SIG-M5 (cell line): ENCODE measurements around the gene TNFRSF13B.

Experiments
- DNase-seq: peaks from one replicate; lab custom pipeline; 2025; lab: John Stamatoyannopoulos, UW

TNFRSF13B gene

DNA sequence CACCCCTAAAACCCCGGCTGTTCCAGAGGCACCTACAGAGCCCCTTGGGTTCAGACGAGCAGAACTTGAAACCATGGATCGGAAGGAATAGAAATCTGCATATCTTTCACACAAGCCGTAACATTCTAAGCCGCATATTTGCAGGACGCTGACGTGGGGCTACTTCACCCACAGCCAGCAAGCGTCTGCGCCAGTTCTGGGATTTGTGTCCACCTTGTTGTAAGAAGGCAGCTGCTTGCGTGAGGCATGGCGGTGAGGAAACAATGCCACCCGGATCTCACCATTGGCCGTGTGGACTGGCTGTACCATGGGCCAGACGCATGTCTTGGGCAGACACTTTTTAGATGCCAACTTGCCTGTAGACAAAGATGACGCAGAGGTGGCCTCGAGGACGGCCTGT lies 34.5 kb downstream of the TNFRSF13B start:
- no peak for DNase-seq

DNA sequence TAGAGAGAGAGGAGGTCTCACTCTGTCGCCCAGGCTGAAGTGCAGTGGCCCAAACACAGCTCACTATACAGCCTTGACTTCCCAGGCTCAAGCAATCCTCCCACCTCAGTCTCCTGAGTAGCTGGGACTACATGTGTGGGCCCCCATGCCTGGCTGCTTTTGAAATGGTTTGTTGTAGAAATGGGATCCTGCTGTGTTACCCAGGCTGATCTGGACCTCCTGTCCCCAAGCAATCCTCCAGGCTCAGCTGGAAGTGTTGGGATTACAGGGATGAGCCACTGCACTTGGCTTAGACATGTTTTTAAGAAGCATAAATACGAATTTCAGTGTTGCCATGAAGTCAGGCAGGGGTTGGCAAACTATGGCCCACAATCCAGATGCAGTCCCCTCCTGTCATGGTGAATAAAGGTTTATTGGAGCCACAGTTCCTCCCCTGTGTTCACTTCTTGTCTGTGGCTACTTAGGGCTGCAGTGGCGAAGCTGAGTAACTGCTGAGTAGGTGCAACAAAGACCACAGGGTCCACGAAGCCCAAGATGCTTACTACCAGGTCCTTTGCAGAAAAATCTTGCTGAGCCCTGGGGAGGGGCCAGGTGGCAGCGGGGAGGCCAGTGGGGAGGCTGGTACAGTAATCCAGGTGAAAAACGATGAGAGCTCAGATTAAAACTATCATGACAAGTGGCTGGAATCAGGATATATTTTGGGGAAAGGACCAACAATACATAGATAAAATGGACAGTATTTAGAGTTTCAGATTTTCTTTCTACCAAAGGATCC lies 35.2 kb downstream of the TNFRSF13B start:
- no peak for DNase-seq

DNA sequence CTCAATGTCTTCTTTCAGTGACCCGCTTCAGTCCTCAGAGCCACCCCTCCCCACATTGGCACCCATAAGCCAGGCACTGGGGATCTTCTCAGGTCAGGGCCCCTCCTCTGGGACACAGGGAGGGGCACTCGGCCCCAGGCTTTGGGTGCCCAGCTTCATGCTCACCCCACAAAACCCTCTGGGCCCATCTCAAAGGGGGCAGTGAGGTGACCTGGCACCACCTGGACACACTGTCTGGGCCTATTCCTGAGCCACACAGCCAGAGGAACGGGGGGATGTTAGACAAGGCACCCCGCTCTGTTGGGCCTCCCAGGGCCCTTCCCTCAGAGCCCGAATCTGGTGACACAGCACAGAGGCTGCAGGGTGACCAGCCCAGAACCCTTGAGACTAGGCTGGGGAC lies 36.1 kb downstream of the TNFRSF13B start:
- no peak for DNase-seq

DNA sequence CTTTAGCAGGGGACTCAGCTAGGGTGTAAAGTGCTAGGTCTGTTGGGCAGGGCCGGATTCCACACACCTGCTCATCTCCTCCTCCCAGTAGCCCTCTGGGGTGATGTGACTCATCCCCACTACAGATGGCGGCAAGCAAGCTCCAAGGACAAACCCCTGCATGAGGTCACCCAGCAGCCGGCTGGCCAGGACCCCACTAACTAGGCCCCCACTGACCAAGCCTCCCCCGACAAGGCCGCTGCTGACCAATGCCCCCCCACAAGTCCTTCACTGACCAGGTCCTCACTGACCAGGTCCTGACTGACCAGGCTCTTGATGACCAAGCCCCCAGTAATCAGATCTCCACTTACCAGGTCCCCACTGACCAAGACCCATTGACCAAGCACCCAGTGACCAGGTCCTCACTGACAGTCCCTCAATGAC lies 36.7 kb downstream of the TNFRSF13B start:
- no peak for DNase-seq

DNA sequence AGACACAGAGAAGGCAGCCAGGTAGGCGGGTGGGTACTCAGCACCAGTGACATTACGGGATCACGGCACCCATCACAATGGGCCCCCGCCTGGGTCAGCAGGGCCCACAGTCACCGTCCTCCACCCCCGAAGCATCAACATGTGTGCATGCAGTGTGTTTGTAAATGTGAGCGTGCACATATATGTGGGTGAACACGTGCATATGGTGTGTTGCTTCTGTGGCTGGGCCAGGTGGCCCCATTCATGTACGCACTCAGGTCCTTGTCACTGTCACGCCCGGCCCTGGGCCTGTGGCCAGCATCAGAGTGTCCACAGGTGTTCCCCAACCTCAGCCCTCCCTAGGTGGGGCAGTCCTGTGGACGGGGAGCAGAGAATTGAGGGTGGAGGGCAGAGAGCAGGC lies 37.1 kb downstream of the TNFRSF13B start:
- no peak for DNase-seq

DNA sequence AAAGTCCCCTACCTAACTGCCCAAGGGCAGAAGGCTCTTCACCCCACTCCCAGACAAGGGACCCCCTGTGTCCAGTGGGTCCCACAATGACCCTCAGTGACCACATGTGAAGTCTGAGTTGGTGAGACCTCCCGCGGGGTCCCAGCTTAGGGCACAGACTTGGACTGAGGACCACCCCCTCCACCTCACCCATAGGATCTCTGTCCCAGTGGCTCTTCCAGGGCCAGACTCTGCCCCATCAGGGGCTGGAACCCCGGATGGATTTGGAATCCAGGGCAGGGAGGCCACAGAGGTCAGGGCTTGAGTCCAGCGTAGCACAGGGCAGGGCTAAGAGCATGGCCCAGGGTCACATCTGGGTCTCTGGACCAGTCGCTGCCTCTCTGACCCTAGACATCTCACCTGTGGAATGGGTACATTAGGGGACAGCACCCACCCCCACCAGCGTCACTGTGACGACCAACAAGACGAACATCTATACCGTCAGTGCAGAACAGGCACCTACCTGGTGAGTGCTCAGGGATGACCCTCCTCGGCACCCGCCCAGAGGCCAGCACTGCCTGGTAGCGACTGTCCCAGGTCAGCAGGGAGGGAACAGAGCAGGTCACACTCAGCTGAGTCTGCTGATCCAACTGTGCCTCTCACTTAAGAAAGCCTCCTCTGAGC lies 37.7 kb downstream of the TNFRSF13B start:
- DNase-seq: no peak

DNA sequence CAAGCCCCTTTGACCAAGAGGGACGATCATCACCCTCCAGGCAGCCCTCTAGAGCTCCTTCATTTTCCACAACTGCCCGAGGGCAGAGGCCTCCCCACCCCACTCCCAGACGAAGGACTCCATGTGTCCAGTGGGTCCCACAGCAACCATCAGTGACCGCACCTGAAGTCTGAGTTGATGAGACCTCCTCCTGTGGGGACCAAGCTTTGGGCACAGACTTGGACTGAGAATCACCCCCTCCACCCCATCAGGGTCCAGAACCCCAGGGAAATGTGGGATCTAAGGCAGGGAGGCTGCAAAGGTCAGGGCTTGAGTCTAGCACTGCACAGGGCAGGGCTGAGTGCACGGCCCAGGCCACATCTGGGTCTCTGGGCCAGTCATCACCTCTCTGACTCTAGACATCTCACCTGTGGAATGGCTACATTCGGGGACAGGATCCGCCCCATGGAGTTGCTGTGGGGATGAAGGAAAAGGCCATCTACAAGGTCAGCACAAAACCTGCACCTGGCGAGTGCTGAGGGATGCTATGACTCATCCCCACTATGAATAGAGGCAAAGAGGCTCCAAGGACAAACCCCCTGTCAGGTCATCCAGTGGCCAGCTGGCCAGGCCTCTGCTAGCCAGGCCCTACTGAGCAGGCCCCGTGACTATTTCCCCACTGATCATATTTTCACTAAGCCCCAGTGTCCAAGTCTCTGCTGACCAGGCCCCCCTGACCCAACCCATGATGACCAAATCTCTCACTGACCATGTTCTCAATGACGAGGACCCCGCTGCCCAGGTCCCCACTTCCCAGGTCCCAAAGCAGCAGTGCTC lies 38.4 kb downstream of the TNFRSF13B start:
- no peak for DNase-seq

DNA sequence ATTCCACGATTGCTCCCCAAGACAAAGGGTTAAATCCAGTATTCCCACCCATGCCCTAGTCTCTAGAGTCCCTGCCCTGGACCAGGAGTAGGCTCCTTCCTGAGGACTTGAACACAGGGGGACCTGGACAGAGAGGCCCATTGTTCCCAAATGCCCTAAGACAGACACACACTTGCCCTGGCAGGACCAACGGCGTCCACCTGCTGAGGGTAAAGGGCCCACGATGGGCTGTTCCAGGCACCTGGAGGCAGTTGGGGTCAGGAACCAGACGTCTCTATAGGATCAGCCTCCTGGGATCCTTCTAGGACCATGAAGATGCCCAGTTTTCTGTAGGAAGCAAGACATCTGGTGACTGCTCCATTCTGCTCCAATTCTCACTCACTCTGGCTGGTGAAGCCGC lies 39.3 kb downstream of the TNFRSF13B start:
- no peak for DNase-seq

DNA sequence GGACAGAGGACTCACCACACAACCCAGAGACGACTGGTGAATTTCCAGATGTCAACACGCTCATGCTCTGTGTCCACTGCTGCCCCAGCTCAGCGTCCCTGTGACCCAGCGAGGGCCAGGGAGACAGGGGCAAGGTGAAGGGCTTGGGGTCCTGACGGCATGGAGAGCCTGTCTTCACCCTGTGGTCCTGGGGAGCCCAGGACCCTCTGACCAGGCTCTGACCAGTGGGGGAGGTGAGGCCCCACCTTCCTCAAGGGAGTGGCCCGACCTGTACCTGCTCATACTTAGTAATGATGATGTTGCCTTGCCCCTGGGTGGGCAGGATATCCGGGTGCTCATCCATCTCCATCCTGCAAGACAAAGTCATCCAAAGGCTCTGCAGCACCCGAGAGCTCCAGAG lies 39.8 kb downstream of the TNFRSF13B start:
- no peak for DNase-seq

DNA sequence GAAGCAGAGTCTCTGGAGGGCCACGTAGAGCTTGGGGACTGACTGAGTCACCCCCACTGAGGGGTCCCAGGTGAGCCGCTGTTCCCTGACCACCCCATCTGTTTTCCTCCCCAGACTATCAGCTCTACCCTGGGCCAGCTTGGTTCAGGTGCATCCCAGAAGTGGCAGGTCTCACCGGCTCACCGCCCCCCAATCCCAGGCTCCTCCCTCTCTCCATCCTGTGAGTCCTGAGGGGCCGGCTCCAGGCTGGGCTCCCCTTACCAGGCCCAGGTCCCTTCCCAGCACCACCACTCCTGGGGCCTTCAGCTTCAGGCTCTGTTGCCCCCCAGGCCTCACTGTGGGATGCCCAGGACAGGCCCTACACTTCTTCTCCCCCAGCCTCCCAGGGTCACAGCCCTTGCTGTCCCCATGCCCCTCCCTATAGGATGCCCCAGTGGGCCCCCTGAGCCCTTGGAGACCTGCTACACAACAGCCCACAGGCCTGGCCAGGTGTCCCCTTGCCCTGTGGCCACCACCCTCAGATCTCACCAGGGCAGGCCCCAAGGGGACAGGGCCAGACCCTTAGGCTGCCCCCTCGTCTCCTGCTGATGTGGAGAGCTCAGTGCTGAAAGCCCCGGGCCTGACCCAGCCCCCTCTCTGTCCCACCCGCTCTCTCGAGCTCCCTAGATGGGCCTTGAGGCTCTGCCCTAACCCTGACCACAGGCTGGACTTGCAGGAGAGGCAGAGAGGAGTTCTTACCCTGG lies 40.4 kb downstream of the TNFRSF13B start:
- DNase-seq: no peak

DNA sequence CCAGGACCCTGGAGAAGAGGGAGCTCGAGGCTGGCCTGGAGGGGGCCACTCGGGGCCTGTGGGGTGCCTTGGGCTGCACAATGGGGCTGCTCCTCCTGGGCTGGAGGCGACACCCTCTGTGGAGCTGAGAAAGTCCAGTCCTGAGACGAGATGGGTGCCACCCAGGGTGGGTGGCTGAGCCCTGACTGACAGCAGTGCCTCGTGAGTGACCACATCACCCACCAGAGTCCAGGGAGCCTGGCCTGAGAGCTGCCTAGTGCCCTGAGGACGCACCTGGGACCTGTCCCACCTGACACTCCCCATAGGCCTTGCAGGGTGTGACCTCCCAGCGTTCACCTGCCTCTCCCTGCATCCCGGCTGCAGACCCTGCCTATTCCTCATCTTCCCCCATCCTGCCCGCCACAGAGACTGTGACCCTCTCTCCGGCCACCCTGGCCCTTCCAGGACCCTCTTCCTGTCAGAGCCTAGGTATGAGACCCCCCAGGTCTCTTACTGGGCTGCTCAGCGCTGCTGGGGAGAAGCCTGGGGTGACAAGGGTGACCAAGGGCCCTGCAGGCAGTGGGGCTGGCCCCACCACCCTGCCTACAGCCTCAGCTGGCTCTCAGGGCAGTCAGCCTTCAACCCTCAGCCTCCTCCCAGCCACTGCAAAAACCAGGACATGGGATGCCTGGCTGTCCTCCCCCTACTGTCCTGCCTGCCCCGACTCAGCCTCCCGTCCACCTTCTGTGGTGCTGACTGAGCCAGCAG lies 41.2 kb downstream of the TNFRSF13B start:
- DNase-seq: no peak

DNA sequence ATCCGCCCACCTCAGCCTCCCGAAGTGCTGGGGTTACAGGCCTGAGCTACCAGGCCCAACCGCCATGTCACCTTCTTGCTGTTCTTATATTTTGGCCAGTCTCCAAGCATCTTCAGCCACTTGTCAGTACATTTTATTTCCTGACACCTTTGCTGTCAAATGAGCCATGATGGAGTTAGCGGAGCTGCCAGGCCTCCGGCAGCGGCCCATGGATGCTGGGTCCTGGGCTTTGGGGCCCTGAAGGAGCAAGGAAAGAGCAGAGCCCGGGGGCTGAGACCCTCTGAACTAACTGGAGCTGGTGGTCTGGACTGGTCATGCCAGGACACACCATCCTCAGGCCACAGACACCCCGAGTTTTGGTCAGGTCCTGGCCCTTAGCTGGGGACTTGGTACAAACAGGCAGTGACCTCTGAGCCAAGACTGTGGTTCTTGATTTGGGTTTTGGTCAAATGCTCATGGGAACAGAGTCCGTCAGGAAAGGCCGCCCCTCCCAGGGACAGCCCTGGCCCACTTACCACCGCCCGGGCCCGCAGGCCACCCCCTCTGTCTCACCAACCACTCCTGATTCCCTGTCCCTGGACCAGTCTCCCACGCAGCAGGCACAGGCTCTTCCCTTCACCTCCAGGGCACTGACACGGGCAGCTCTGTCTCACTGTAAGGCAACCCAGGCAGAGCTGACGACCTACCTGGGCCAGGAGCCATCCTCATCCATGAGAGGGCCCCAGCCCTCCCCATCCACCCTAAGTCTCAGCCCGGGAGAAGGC lies 42.0 kb downstream of the TNFRSF13B start:
- no peak for DNase-seq

DNA sequence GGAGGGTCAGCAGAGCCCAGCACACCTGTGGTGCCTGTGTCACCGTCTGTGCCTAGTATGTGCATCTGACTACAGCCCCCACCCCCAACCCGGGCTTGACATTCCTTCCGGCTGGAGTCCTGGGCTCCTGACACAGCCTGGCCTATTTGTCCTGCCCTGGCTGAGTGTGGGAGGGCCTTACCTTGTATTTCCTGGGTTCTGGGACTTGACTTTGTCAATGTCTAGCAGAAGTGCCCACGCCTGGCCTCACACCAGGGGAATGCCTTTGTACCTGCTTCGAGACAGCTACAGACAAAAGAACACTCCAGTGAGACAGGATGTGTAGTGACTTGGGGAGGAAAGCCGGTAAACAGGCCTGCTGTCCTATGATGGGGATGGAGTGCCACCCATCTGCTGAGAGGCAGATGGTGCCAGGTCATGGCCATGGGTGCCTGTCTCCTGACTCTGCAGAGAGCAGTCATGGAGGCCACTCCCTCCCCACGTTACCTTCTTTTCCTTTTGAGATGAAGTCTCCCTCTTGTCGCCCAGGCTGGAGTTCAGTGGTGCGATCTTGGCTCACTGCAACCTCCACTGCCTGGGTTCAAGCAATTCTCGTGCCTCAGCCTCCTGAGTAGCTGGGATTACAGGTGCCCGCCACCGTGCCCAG lies 42.8 kb downstream of the TNFRSF13B start:
- no peak for DNase-seq

DNA sequence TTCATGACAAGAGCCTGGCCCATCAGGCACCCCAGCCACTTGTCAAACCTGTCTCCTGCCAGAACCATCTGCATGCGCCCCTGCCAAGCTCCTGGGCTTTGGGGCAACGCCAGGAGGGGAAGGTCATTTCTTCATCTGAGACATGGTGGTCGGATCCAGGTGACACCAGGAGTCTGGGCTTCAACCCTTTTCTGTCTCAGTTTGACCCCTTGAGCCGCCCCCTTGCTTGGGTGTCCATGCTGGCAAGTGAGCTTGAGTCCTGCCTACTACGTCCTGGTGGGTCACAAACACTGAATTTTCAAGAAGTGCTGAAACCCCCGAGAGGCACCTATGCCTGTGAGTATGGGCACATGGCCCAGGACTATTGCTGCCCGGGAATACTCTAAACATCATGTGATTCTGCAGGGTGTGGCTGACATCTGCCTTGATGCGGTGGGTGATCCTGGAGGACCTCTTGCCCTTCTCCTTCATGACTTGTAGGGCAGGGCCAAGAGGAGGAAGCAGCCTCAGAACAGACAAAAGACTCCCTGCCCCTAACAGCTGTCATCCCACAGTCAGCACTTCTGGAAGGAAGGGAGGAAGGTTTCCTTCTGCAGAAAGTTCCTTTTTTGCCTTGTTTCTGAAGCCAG lies 43.4 kb downstream of the TNFRSF13B start:
- DNase-seq: no peak

DNA sequence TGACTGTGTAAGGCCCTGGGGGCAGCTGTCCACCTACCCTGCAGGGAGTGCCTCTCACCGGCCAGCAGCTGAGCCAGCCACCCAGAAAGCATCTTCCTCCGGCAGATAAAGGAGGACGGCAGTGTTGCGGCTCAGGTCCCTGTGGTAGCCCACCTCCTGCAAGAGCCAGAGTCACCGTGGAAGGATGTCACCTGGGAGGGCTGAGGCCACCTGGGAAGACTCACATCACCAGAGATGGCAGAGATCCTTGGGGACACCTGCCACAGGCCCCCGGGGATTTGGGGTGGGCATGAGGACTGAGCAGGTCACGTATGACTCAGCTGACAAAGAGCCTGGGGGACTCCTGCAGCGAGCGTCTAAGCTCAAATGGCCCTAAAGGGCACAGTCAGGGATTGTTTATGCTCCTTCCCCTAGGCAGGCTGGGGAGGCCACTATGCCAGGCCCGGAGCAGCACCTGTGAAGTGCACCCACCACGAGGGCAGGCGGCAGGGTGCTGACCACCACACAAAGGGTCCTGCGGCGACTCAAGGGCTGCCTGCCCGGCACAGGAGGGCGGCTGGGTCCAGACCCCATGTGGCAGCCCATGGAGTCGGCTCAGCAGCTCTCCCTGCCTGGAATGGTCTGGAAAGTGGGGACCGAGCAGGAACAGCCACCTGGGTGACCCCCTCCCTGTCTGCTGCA lies 44.1 kb downstream of the TNFRSF13B start:
- no peak for DNase-seq

DNA sequence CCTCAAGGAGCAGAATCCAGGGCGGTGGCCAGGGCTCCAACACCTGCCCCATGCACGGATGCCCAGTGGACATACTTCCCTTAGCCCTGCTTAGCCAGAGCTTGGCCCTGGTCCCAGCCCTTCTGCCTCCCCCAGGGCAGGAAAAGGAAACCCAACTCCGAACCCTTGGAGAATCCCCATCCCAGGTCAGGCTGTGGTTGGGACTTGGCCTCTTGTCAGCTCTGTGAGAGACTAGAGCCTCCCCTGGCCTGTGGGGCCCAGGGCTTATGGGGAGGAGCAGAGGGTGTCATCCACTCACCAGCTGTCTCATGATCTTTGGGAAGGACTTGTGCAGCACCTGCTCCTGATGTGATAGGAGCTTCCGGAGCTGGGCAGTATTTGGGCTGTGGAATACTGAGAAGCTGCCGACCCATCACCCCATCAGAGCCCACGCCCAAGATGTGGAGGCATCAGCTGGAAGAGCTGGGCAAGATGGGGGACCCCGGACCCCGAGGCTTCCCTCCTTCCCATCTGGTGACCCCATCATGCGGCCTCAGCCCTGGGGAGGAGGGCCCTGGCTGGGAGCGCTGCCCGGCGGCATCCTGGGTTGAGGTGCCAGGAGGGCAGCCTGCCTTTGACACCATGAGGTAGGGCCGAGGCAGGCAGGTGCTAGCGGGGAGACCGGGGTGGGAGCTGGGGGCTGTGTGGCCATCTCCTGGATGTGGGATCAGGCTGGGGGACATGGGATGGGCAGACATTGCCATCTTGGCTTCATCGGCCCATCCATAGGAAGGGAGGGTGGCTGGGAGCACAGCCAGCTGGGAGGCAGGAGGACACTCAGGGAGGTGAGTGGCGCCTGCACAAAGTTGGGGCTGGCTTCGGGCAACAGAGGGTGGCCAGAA lies 45.1 kb downstream of the TNFRSF13B start:
- no peak for DNase-seq

DNA sequence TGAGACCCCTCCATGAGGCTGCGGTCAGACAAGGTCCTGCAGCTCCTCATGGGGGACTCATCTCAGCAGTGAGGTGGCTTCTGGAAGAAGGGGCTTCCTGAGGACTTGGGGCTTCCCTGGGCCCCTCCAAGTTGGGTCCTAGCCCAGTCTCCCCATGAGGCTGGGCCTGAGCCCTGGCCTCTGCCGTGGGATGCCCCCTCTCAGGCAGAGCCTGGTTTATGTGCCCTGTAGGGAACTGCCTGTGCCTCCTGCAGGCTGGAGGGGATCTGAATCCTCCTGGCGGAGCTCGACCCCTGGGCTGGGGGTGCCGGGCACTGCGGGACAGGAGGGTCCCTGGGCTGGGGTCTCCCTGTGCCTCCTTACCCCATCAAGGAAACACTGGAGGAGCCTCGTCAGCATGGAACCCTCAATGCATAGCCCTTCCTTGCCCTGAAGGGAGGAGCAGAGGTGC lies 45.8 kb downstream of the TNFRSF13B start:
- no peak for DNase-seq

DNA sequence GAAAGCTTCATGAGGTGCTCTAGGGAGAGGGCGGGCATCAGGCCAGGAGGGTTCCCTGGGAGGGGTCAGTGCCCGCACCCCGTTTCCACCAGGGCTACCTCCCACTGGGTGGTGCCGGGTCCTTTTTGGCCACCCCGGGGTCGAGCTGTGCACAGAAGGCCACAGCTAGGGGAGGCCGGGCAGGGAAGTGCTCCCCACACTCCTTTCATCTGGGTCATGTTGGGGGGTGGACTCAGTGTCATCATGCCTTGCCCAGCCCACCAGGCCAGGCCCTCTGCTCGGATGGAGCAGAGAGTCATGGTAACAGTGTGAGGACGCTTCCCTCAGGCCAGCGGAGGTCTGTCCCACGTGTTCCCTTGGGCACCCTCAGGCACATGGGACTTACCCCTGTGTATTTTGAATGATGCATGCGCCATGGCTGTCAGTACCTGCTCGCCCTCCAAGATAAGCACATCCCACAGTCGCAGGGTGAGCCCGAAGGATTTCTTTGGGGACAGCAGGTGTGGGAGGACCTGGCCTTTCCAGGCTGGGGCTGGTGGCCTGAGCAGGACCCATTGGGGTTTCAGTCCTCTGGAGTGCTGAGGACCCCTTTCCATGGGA lies 46.4 kb downstream of the TNFRSF13B start:
- DNase-seq: no peak
